HT1080 (cell line): ENCODE measurements around the gene SERPINA3. TPM values are rescaled to one million over a fixed set of nuclear protein-coding genes. Genes with fewer than 3 reads are reported as not detected.
A peak's percentile ranks its signal among the peaks of the same experiment; 100 is the strongest.

Source experiments
- DNase-seq: peaks from one replicate; pipeline ENCODE4 v3.0.0-alpha.2; 2015; ENCODE audit warnings: low read depth
- total RNA-seq: library from RNA; depleted of rRNA; stranded (reverse); fragments of >200 nt; shearing (Covaris generic); gene quantifications from 2 replicates; pipeline ENCODE4 v1.2.3, GENCODE V29; 2014; rRNA removed

The SERPINA3 gene
- total RNA-seq, 1 experiment from 2014 or later: not detected

GRCh38 chr14:94650806-94651805, 38.9 kb downstream of the SERPINA3 start:
- no peak for DNase-seq

- DNase-seq: no peak
Measured at GRCh38 chr14:94653321-94653720, 41.1 kb downstream of the SERPINA3 start.

- no peak for DNase-seq
Measured at GRCh38 chr14:94654071-94654861, 42.1 kb downstream of the SERPINA3 start.

GRCh38 chr14:94655169-94655710, 43.0 kb downstream of the SERPINA3 start:
- DNase-seq: no peak

- DNase-seq: no peak
Measured at GRCh38 chr14:94656043-94656442, 43.9 kb downstream of the SERPINA3 start.

DNA sequence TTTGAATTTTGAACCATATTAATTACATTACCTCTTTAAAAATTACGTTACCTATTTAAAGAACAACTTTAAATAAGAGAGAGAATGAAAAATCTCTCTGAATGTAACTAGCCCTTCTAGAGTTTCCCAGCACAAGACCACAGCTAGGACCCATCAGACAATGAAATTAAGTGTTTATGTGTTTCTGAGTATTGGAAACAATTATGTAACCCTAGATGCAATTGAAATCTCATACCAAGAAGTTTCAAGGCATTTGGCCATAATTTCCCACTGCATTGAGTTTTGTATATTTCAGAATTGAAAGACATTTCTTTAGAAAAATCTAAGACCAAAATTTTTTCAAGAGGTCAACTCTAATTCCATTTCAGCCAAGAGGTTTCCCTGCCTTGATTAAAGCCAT, 47.1 kb downstream of the SERPINA3 start:
- no peak for DNase-seq

- DNase-seq: no peak
Measured at GRCh38 chr14:94659901-94660300, 47.7 kb downstream of the SERPINA3 start.

GRCh38 chr14:94660306-94660946, 48.2 kb downstream of the SERPINA3 start:
- DNase-seq: no peak

DNA sequence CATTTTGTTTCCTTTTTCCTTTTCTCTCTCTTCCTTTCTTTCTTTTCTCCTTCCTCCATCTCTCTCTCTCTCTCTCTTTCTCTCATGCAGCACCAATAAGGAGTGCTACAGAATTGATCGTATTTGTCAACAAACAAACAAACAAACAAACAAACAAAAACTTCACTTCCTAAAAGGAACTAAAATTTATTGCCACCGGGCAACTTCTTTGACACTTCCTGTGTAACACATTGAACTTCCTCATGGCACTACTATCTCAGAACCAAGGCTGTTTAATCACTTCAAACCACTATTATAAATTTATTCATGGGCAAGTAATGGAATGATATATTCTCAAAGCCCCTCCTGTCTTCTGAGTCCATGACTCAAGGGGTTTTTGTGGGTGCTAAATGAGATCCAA, 51.3 kb downstream of the SERPINA3 start:
- DNase-seq: no peak

- DNase-seq: no peak
Measured at GRCh38 chr14:94663965-94664704, 51.9 kb downstream of the SERPINA3 start.

- peak; percentile 36 for DNase-seq
Measured at GRCh38 chr14:94665121-94665520, 52.9 kb downstream of the SERPINA3 start.

GRCh38 chr14:94665544-94665943, 53.4 kb downstream of the SERPINA3 start:
- DNase-seq: no peak

DNA sequence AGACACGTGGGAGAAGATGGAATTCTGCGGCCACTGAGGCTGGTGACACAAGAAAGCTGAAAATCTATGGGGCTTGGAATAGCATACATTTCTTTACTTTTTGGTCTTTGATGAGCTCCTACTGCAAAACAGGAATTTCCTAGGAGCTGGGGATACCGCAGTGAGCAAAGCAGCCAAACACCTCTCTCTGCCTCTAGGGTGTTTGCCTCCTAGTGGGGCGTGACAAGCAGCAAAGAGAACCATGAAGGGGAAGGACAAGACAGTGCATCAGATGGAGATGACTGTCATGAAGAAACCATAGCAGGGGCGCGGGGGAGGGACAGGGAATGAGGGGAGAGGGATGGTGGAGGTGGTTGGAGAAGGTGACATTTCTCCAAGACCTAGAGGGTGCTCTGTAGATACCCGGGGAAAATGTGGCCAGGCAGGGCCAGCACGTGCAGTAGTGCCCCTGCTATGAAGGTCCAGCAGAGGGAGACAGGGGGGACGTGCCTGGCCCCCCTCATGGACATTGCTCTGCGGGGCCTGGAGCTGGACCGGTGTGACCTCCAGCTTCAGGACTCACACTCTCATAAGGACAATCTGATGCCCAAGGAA, 58.6 kb downstream of the SERPINA3 start:
- DNase-seq: no peak

GRCh38 chr14:94671870-94672444, 59.8 kb downstream of the SERPINA3 start:
- no peak for DNase-seq

- no peak for DNase-seq
Measured at GRCh38 chr14:94673071-94673470, 60.9 kb downstream of the SERPINA3 start.

Other genes with a start within 250 kb of the SERPINA3 start
- not detected in 2 replicates for gene SERPINA2, start 245.7 kb upstream of the SERPINA3 start, total RNA-seq
- 0.58 and 1.4 TPM in 2 replicates for gene SERPINA1, start 223.8 kb upstream of the SERPINA3 start, total RNA-seq
- not detected in 2 replicates for gene SERPINA11, start 159.6 kb upstream of the SERPINA3 start, total RNA-seq
- not detected in 2 replicates for gene SERPINA9, start 136.2 kb upstream of the SERPINA3 start, total RNA-seq
- not detected in 2 replicates for gene SERPINA12, start 102.9 kb upstream of the SERPINA3 start, total RNA-seq
- not detected in 2 replicates for gene SERPINA4, start 50.9 kb upstream of the SERPINA3 start, total RNA-seq
- not detected in 2 replicates for gene SERPINA5, start 31.0 kb upstream of the SERPINA3 start, total RNA-seq
- 0.14 TPM in 1 of 2 replicates, not detected in the other for gene GSC, start 157.7 kb downstream of the SERPINA3 start, total RNA-seq